Lower lobe of right lung (tissue), 2 donors: ENCODE results near the gene FOXD4L6. TPM values are rescaled to one million over a fixed set of nuclear protein-coding genes. Genes with fewer than 3 reads are reported as not detected.
A peak's percentile ranks its signal among the peaks of the same experiment; 100 is the strongest.
"Not testable (repeated sequence)": the region's sequence is repeated elsewhere in the genome, so short reads cannot be mapped to it uniquely, and the experiment has no call there.

Source experiments
- ATAC-seq, 2 donors: fragments of 200-7000 bp; cut with Tn5 transposase; one replicate each; pipeline ENCODE4 v1.9.1; 2020 to 2022; ENCODE audit warnings: mild to moderate bottlenecking in 2 of 2, moderate library complexity in 2 of 2
- DNase-seq: peaks from one replicate; pipeline ENCODE4 v3.0.0-alpha.2; 2020
- H3K27ac ChIP-seq: fragments of 200-600 bp; one replicate; pipeline ENCODE4 v1.8.0; 2022
- H3K27me3 ChIP-seq: fragments of 200-600 bp; one replicate; pipeline ENCODE4 v1.8.0; 2022; ENCODE audit warnings: low read depth
- H3K36me3 ChIP-seq: fragments of 200-600 bp; one replicate; pipeline ENCODE4 v1.8.0; 2022; ENCODE audit warnings: mild to moderate bottlenecking
- H3K4me1 ChIP-seq: fragments of 200-600 bp; one replicate; pipeline ENCODE4 v1.8.0; 2022
- H3K4me3 ChIP-seq: fragments of 200-600 bp; one replicate; pipeline ENCODE4 v1.8.0; 2022; ENCODE audit warnings: mild to moderate bottlenecking
- H3K9me3 ChIP-seq: fragments of 200-600 bp; one replicate; pipeline ENCODE4 v1.8.0; 2022
- CTCF ChIP-seq: fragments of 200-600 bp; IDR thresholded peaks from one replicate; pipeline ENCODE4 v1.8.0; 2022; ENCODE audit warnings: antibody characterized with exemption, mild to moderate bottlenecking
- intact Hi-C: fragments of 100-400 bp; cut with DNase I; formaldehyde crosslinking; loops from one replicate; pipeline ENCODE4 v1.11.0; 2022
- total RNA-seq: library from RNA; stranded (reverse); fragmentation: NEBNext Ultra II Directional; extraction: Animal tissue kit (Norgen Biotek cat#: 25700); gene quantifications from one replicate; pipeline ENCODE4 v1.2.1, GENCODE V29; 2021
- donor health status: DM: no; HTN: yes; CAD: no; lungs with severe emphysema.

Gene FOXD4L6
- total RNA-seq, 1 donor from 2014 or later = not detected

GRCh38 chr9:41088450-41089059 lies 39.9 kb downstream of the FOXD4L6 start:
- H3K9me3 ChIP-seq, intact Hi-C loops, DNase-seq, H3K4me1 ChIP-seq, H3K36me3 ChIP-seq, H3K27ac ChIP-seq, H3K27me3 ChIP-seq, H3K4me3 ChIP-seq: not testable (repeated sequence)
- ATAC-seq = peak; percentile 85 to 87
- TF ChIP-seq CTCF = peak; percentile 54

GRCh38 chr9:41087929-41088328 lies 40.6 kb downstream of the FOXD4L6 start:
- H3K27me3 ChIP-seq, H3K4me3 ChIP-seq, DNase-seq, ATAC-seq, H3K36me3 ChIP-seq, H3K4me1 ChIP-seq, H3K27ac ChIP-seq, H3K9me3 ChIP-seq, intact Hi-C loops: not testable (repeated sequence)

- H3K9me3 ChIP-seq, H3K4me3 ChIP-seq, DNase-seq, intact Hi-C loops, H3K27ac ChIP-seq, H3K4me1 ChIP-seq, H3K36me3 ChIP-seq, H3K27me3 ChIP-seq, ATAC-seq: not testable (repeated sequence)
Measured at GRCh38 chr9:41087157-41087780, 41.2 kb downstream of the FOXD4L6 start.

GRCh38 chr9:41086685-41087084 lies 41.8 kb downstream of the FOXD4L6 start:
- H3K36me3 ChIP-seq, DNase-seq, H3K27ac ChIP-seq, H3K4me3 ChIP-seq, H3K4me1 ChIP-seq, H3K9me3 ChIP-seq, intact Hi-C loops, H3K27me3 ChIP-seq, ATAC-seq: not testable (repeated sequence)

GRCh38 chr9:41086215-41086614 lies 42.3 kb downstream of the FOXD4L6 start:
- DNase-seq, H3K4me3 ChIP-seq, ATAC-seq, H3K36me3 ChIP-seq, intact Hi-C loops, H3K4me1 ChIP-seq, H3K9me3 ChIP-seq, H3K27me3 ChIP-seq, H3K27ac ChIP-seq: not testable (repeated sequence)

GRCh38 chr9:41082358-41082757 lies 46.1 kb downstream of the FOXD4L6 start:
- H3K27ac ChIP-seq, H3K4me3 ChIP-seq, H3K27me3 ChIP-seq, intact Hi-C loops, DNase-seq, H3K9me3 ChIP-seq, H3K4me1 ChIP-seq, H3K36me3 ChIP-seq, ATAC-seq: not testable (repeated sequence)

GRCh38 chr9:41079464-41079863 lies 49.0 kb downstream of the FOXD4L6 start:
- DNase-seq, H3K4me3 ChIP-seq, H3K9me3 ChIP-seq, H3K27me3 ChIP-seq, H3K36me3 ChIP-seq, intact Hi-C loops, H3K27ac ChIP-seq, H3K4me1 ChIP-seq: not testable (repeated sequence)
- ATAC-seq = peak; percentile 71 to 80

GRCh38 chr9:41077586-41077985 lies 50.9 kb downstream of the FOXD4L6 start:
- H3K9me3 ChIP-seq, DNase-seq, H3K36me3 ChIP-seq, intact Hi-C loops, ATAC-seq, H3K4me3 ChIP-seq, H3K27ac ChIP-seq, H3K4me1 ChIP-seq: not testable (repeated sequence)
- H3K27me3 ChIP-seq = peaks cover 12% of the 10 kb centered on the region

Other genes with a start within 250 kb of the FOXD4L6 start
- 5.6 TPM for gene ZNG1F, start 60.6 kb upstream of the FOXD4L6 start, total RNA-seq